DMS 273 (cell line): ENCODE measurements around the gene SYNPR.

ENCODE experiments used
- DNase-seq: peaks from one replicate; lab custom pipeline; 2025; ENCODE audit not compliant: unreplicated experiment; lab: John Stamatoyannopoulos, UW

Gene SYNPR

GRCh38 chr3:63523100-63523499, 245.0 kb downstream of the SYNPR start:
- no peak for DNase-seq

- no peak for DNase-seq
Measured at GRCh38 chr3:63528325-63529000, 250.4 kb downstream of the SYNPR start.

GRCh38 chr3:63532521-63532920, 254.4 kb downstream of the SYNPR start:
- DNase-seq: no peak

- no peak for DNase-seq
Measured at GRCh38 chr3:63538919-63539318, 260.8 kb downstream of the SYNPR start.

GRCh38 chr3:63555767-63556166, 277.7 kb downstream of the SYNPR start:
- no peak for DNase-seq

- no peak for DNase-seq
Measured at GRCh38 chr3:63556401-63556800, 278.3 kb downstream of the SYNPR start.

- DNase-seq: no peak
Measured at GRCh38 chr3:63557912-63558311, 279.8 kb downstream of the SYNPR start.

GRCh38 chr3:63559884-63560283, 281.8 kb downstream of the SYNPR start:
- no peak for DNase-seq

GRCh38 chr3:63561879-63562278, 283.8 kb downstream of the SYNPR start:
- no peak for DNase-seq

- DNase-seq: no peak
Measured at GRCh38 chr3:63562323-63562722, 284.2 kb downstream of the SYNPR start.

GRCh38 chr3:63563572-63563971, 285.5 kb downstream of the SYNPR start:
- no peak for DNase-seq

- DNase-seq: no peak
Measured at GRCh38 chr3:63565220-63565619, 287.1 kb downstream of the SYNPR start.

GRCh38 chr3:63571682-63572081, 293.6 kb downstream of the SYNPR start:
- no peak for DNase-seq

- DNase-seq: peak; percentile 73
Measured at GRCh38 chr3:63576846-63577245, 298.7 kb downstream of the SYNPR start.

GRCh38 chr3:63578858-63579257, 300.8 kb downstream of the SYNPR start:
- no peak for DNase-seq

GRCh38 chr3:63580151-63580550, 302.0 kb downstream of the SYNPR start:
- no peak for DNase-seq

- no peak for DNase-seq
Measured at GRCh38 chr3:63582943-63583500, 304.9 kb downstream of the SYNPR start.

GRCh38 chr3:63584681-63585080, 306.6 kb downstream of the SYNPR start:
- peak; percentile 18 for DNase-seq

- peak; percentile 65 for DNase-seq
Measured at GRCh38 chr3:63585927-63586326, 307.8 kb downstream of the SYNPR start.

GRCh38 chr3:63588895-63589294, 310.8 kb downstream of the SYNPR start:
- no peak for DNase-seq

- no peak for DNase-seq
Measured at GRCh38 chr3:63593779-63594178, 315.7 kb downstream of the SYNPR start.

- DNase-seq: no peak
Measured at GRCh38 chr3:63595221-63595620, 317.1 kb downstream of the SYNPR start.

- DNase-seq: no peak
Measured at GRCh38 chr3:63597019-63597418, 318.9 kb downstream of the SYNPR start.
